ENCODE results near the gene HMCN2. TPM values are rescaled to one million over a fixed set of nuclear protein-coding genes. Genes with fewer than 3 reads are reported as not detected.

HMCN2 gene
- total and polyA plus RNA-seq, 2 of the 4 experiments (the other 2 are of a cell fraction) = 0.02 TPM; not detected in 1

- H2BK120ac ChIP-seq (ENCODE audit: low read depth, low read length) = no peak overlapping the region
- CTCF ChIA-PET = no interaction called here
- no TSS peak for BruUV-seq (replicated peaks)
These were observed 96.4 kb downstream of the HMCN2 start for GRCh38 chr9:130361873-130362362.

More at GRCh38 chr9:130361873-130362362, 96.4 kb downstream of the HMCN2 start:
- Histone ChIP-seq H2BK15ac (ENCODE audit: low read depth, low read length) (no peak overlapping the region), H3K27ac (ENCODE audit: insufficient read depth, low read length) (no peak overlapping the region), H3K18ac (ENCODE audit: low read depth, low read length) (no peak overlapping the region), H3K23ac (ENCODE audit: low read depth, low read length) (no peak overlapping the region), H3K4me1 (ENCODE audit: control insufficient read depth, insufficient read depth, low read length) (no peaks in the 10 kb centered on the region), H2AK9ac (replicated peaks; ENCODE audit: low read depth, low read length, poor library complexity) (no peak overlapping the region), H2BK20ac (ENCODE audit: low read depth, low read length) (no peak overlapping the region), H3K4ac (ENCODE audit: low read depth, low read length) (no peak overlapping the region), H3K79me1 (ENCODE audit: low read depth in 1 of 2, low read length in 2 of 2) (no peaks in the 10 kb centered on the region), H3K4me3 (ENCODE audit: insufficient read depth, low read depth, low read length) (no peak overlapping the region), H4K5ac (ENCODE audit: low read depth, low read length) (no peak overlapping the region), H2AK5ac (ENCODE audit: low read depth, low read length) (no peak overlapping the region), H3K9me3 (ENCODE audit: control insufficient read depth, insufficient read depth, low read length) (no peaks in the 10 kb centered on the region; the same call in 1 of the 2 replicates), H2BK5ac (ENCODE audit: low read depth, low read length, poor library complexity, severe bottlenecking) (no peak overlapping the region), H3K14ac (replicated peaks; ENCODE audit: low read depth, low read length) (no peak overlapping the region), H4K8ac (ENCODE audit: low read depth in 2 of 2, low read length in 2 of 2) (no peak overlapping the region), H4K20me1 (ENCODE audit: insufficient read depth, low read length) (no peaks in the 10 kb centered on the region), H3K9me1 (ENCODE audit: insufficient read depth, low read length) (no peaks in the 10 kb centered on the region), H2AFZ (replicated peaks; ENCODE audit: low read length, poor library complexity) (no peak overlapping the region), H3K9ac (ENCODE audit: low read depth, low read length) (no peak overlapping the region), H3K27me3 (ENCODE audit: control insufficient read depth, insufficient read depth, low read length) (peaks cover 31% of the 10 kb centered on the region), H4K91ac (ENCODE audit: insufficient read depth, low read depth, low read length) (no peak overlapping the region), H3K36me3 (ENCODE audit: control insufficient read depth, insufficient read depth, low read length) (no peaks in the 10 kb centered on the region), H3K56ac (ENCODE audit: extremely low read depth, insufficient read depth, low read length) (no peak overlapping the region), H3K4me2 (ENCODE audit: low read depth, low read length) (no peak overlapping the region)
- in situ Hi-C loops (cut with MboI; ENCODE audit: low sequenced_read_pairs) = no loop called here
- no peak for ATAC-seq (ENCODE audit: low read depth)
- POLR2A ChIA-PET (ENCODE audit: unreplicated experiment) = no interaction called here
- dilution Hi-C loops (cut with HindIII; ENCODE audit: low sequenced_read_pairs, unreplicated experiment) = no loop called here
- TF ChIP-seq NFE2L2 (IDR thresholded peaks at IDR 0.05; ENCODE audit: low read depth, low read length) (no peak), MXI1 (IDR thresholded peaks at IDR 0.05; ENCODE audit: borderline replicate concordance, low read depth, low read length) (no peak)
- no peak for DNase-seq
- intact Hi-C loops (cut with micrococcal nuclease) = loop anchor here (10.0 kb wide), 1 partner anchor 323 kb away; no protein-coding TSS in a partner anchor
- 100% methylated on average over 1 of the region's 9 CpGs; no CpG with 5 or more reads in 1 of the 2 experiments for WGBS, 2 experiments (ENCODE audit: extremely low coverage in 2 of 2, insufficient read length in 1 of 2)
